Measurements from ENCODE around the gene ATL2.
"Not testable (repeated sequence)": the region's sequence is repeated elsewhere in the genome, so short reads cannot be mapped to it uniquely, and the experiment has no call there.

Gene ATL2

GRCh38 chr2:38322224-38322914 lies 54.7 kb downstream of the ATL2 start:
- DNase-seq: no peak

- not testable (repeated sequence) for DNase-seq
Observed at GRCh38 chr2:38319240-38319639, 57.8 kb downstream of the ATL2 start.

GRCh38 chr2:38317725-38318124 lies 59.3 kb downstream of the ATL2 start:
- DNase-seq: no peak

GRCh38 chr2:38315707-38316333 lies 61.3 kb downstream of the ATL2 start:
- peak; percentile 77 for DNase-seq

DNA sequence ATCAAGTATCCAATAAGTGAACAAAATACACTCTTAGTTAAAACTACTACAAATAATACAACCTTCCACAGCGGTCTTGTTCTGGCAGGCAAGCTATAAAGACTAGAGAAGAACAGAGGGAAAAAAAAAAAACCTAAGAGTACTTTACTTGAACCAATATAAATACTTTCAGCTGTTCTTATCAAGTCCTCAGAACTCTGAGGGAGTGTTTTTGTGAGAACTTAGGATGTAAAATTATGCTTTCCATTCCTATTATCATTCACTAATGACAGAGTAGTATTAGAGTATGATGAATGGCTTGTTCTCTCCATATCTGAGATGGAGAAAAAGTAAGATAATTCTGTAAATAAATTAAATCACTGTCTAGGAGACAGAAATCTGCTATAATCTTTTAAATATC lies 68.3 kb downstream of the ATL2 start:
- no peak for DNase-seq

- DNase-seq: no peak
Observed at GRCh38 chr2:38301969-38302702, 74.9 kb downstream of the ATL2 start.

DNA sequence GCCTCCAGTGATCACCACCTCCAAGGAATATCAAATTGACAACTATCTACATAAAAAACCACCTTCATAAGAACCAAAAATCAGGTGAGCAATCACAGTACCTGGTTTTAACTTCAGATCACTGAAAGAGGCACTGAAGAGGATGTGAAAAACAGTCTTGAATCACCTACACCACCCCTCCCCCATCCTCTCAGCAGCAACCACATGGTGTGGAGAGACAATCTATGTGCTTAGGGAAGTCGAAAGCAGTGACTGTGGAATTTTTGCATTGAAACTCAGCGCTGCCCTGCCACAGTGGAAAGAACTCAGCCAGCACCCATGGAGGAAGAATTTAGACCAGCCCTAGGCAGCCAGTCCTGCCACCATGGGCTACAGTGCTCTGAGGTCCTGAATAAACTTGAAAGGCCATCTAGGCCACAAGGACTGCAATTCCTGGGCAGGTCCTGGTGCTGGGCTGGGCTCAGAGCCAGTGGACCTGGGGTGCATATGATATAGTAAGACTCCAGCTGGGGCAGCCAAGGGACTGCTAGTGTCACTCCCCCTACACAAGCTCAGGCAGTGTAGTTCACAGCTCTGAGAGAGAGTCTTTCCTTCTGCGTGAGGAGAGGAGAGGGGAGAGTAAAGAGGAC lies 75.6 kb downstream of the ATL2 start:
- DNase-seq: peak; percentile 54

GRCh38 chr2:38298539-38298938 lies 78.5 kb downstream of the ATL2 start:
- peak; percentile 10 for DNase-seq

- no peak for DNase-seq
Observed at GRCh38 chr2:38296197-38296780, 80.8 kb downstream of the ATL2 start.

- no peak for DNase-seq
Observed at GRCh38 chr2:38294597-38294996, 82.5 kb downstream of the ATL2 start.

DNA sequence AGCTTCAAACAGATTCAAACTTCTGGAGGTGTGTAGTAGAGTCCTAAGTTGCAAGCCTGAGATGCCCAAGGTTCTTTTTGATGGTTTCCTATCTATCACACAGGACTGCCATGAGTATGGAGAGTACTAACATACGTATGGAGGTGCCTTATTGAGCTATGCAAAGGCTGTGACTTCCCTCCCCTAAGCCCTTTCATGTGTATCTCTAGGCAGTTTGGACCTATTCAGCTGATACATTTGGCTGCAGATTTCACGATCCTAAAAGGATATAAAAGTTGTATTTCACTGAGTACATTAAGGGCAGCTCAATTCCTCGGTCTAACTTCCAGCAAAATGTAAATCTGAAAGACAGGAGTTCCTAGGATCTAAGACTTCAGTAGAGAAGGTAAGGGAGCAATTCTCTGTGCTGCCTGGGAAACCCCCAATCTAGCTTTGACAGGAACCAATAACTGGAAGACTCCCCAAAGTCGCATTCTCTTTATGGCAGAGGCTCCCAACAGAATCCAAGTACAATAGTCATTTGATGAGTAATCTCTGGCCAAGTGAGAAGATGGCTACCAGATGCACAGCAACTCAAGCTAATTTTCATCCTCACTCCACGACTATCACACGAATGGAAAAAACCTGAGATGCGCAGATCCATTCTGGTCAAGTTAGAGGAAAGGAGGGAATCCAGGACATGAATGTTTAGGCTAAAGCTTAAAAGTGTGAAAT lies 83.8 kb downstream of the ATL2 start:
- no peak for DNase-seq

DNA sequence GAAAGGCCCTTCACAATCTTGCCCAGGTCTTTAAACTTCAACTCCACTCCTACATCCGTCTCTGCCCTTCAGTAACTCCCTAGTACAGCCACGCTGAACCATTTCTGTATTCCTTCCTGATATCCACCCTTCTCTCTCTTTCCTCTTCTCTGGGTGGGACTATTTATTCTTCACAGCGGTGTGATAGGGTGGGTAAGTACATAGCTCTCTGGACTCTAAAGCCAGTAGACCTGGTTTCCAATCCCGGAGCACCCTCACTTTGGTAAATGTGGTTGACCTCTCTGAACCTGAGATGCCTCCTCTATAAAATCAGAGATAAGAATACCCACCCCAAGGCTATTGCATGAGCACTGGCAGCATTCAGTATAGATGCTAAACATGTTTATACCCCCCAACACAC lies 86.7 kb downstream of the ATL2 start:
- no peak for DNase-seq

- DNase-seq: no peak
Observed at GRCh38 chr2:38284971-38285370, 92.1 kb downstream of the ATL2 start.

DNA sequence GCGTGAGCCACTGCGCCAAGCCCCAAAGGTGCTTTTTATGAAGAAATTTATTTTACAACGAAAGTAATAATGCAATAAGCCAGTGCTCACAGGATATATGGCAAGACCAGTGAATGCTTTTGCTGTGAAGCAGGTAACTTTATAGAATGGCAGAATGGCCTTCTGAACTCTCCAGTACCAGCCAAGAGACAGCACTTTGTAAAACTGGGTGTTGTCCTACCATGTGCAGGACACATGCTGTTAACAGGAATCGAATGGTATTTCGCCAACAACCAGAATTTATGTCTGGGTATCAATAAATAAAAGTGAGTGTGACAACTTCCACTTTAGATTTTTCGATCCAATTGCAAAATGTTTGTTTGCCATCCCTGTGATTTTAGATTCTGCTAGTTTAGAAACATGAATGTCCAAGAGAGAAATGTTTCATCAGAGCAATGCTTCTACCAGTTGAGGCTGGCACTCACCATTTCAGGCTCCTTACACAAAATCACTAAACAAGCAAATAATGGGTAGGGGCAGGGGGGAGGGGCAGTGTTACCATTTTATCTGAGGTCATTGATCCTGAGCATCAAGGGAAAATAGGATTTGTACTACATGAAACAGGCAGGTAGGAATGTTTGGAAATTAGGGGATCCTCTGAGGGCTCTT lies 95.9 kb downstream of the ATL2 start:
- no peak for DNase-seq

- no peak for DNase-seq
Observed at GRCh38 chr2:38279201-38279600, 97.9 kb downstream of the ATL2 start.

- DNase-seq: not testable (repeated sequence)
Observed at GRCh38 chr2:38278117-38278438, 99.0 kb downstream of the ATL2 start.

GRCh38 chr2:38277245-38278116 lies 99.6 kb downstream of the ATL2 start:
- peak; percentile 11 for DNase-seq

- DNase-seq: peak; percentile 68
Observed at GRCh38 chr2:38274286-38275276, 102.5 kb downstream of the ATL2 start.

DNA sequence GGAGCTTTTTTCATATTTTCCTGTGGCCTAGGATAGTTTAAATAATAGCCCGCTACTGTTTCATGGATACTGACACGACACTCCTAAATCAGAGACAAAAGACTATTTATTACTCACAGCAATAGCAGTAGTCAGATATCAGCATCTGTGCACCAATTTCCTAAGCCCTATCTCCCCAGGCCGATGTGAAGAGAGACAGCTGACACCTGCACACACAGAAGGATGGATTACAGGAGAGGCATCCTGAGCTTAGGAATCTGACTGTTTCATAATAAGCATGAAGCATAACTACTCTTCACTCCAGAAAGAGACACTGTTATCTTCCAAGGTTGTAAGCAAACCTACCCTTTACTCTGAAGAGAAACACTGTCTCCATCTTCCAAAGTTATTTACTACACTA lies 105.4 kb downstream of the ATL2 start:
- DNase-seq: no peak

GRCh38 chr2:38269421-38269820 lies 107.7 kb downstream of the ATL2 start:
- no peak for DNase-seq
